H1 (cell line): Measurements from ENCODE around the gene GARIN3. TPM values are rescaled to one million over a fixed set of nuclear protein-coding genes. Genes with fewer than 3 reads are reported as not detected.

ENCODE experiments used
- CTCF ChIA-PET: fragments of 300-600 bp; sonication (Branson Sonifier 250); formaldehyde crosslinking; loops from one replicate; lab custom pipeline; 2021; ENCODE audit not compliant: partially characterized antibody; lab: Charles Lee
- POLR2A ChIA-PET: fragments of 300-600 bp; sonication (Branson Sonifier 250); formaldehyde crosslinking; loops from one replicate; lab custom pipeline; 2021; ENCODE audit warnings: inconsistent platforms; ENCODE audit not compliant: partially characterized antibody; lab: Charles Lee
- DNase-seq, 2 experiments: peaks; one replicate each; pipeline versions ENCODE4 v3.0.0 to v3.0.0-alpha.2; 2010 to 2022; ENCODE audit warnings: low spot score in 2 of 2, low read depth in 1 of 2, mixed read lengths in 1 of 2
- FAIRE-seq: peaks from 2 replicates; lab custom pipeline; 2011; peaks lifted over from hg19 to GRCh38; lab: Jason Lieb, UNC
- H2AFZ ChIP-seq: 2 replicates; pipeline ENCODE4 v1.8.1; 2012; ENCODE audit warnings: low read length, inconsistent platforms
- H2AK5ac ChIP-seq: 2 replicates; pipeline ENCODE4 v1.6.1; 2013; ENCODE audit warnings: low read depth, low read length
- H2BK120ac ChIP-seq: replicated peaks from 2 replicates; pipeline ENCODE3; 2013; ENCODE audit warnings: low read depth, low read length, inconsistent platforms
- H2BK12ac ChIP-seq: 2 replicates; pipeline ENCODE4 v1.6.1; 2013; ENCODE audit warnings: low read depth, low read length
- H2BK15ac ChIP-seq: 2 replicates; pipeline ENCODE4 v1.6.1; 2013; ENCODE audit warnings: low read length
- H2BK20ac ChIP-seq: 2 replicates; pipeline ENCODE4 v1.6.1; 2013; ENCODE audit warnings: low read length
- H2BK5ac ChIP-seq: 2 replicates; pipeline ENCODE4 v1.6.1; 2013; ENCODE audit warnings: low read depth, low read length
- H3K14ac ChIP-seq: 2 replicates; pipeline ENCODE4 v1.6.1; 2013; ENCODE audit warnings: inconsistent platforms; ENCODE audit not compliant: insufficient read length
- H3K18ac ChIP-seq: 2 replicates; pipeline ENCODE4 v1.6.1; 2013; ENCODE audit warnings: low read length; ENCODE audit errors: extremely low read depth
- H3K23ac ChIP-seq: 2 replicates; pipeline ENCODE4 v1.6.1; 2013; ENCODE audit warnings: inconsistent platforms; ENCODE audit not compliant: insufficient read length
- H3K23me2 ChIP-seq: 2 replicates; pipeline ENCODE4 v1.6.1; 2013; ENCODE audit warnings: low read depth, low read length
- H3K27ac ChIP-seq: 2 replicates; pipeline ENCODE4 v1.6.1; 2011; ENCODE audit warnings: low read depth, low read length, inconsistent platforms
- H3K27me3 ChIP-seq, 4 experiments: replicated peaks in 1 of 4; 1 replicate in 1 of 4; 2 replicates in 3 of 4; pipeline versions ENCODE4 v1.6.1 to v1.8.1; 2011 to 2013; ENCODE audit warnings: low read length in 3 of 4, mild to moderate bottlenecking in 3 of 4, inconsistent platforms in 2 of 4, mixed read lengths in 2 of 4, moderate library complexity in 1 of 4; ENCODE audit not compliant: control insufficient read depth in 3 of 4, insufficient read depth in 3 of 4; ENCODE audit errors: extremely low read depth in 1 of 4
- H3K36me3 ChIP-seq, 4 experiments: 2 replicates each; pipeline versions ENCODE4 v1.6.1 to v1.8.1; 2011 to 2013; ENCODE audit warnings: mild to moderate bottlenecking in 4 of 4, low read length in 3 of 4, moderate library complexity in 2 of 4, control low read depth in 1 of 4, inconsistent platforms in 1 of 4; ENCODE audit not compliant: insufficient read depth in 4 of 4, control insufficient read depth in 2 of 4
- H3K4ac ChIP-seq: replicated peaks from 2 replicates; pipeline ENCODE3; 2013; ENCODE audit warnings: low read length, low read depth, mixed read lengths, inconsistent platforms; ENCODE audit not compliant: insufficient read length
- H3K4me1 ChIP-seq, 4 experiments: replicated peaks in 1 of 4; 1 replicate in 1 of 4; 2 replicates in 3 of 4; pipeline versions ENCODE4 v1.6.1 to v1.8.1; 2011 to 2013; ENCODE audit warnings: low read length in 3 of 4, inconsistent platforms in 2 of 4, mixed read lengths in 1 of 4; ENCODE audit not compliant: insufficient read depth in 4 of 4, control insufficient read depth in 3 of 4
- H3K4me2 ChIP-seq, 2 experiments: 2 replicates each; pipeline versions ENCODE4 v1.6.1 to v1.8.1; 2011 to 2013; ENCODE audit warnings: low read depth in 2 of 2, low read length in 2 of 2, control low read depth in 1 of 2, inconsistent platforms in 1 of 2, mild to moderate bottlenecking in 1 of 2; ENCODE audit not compliant: insufficient read depth in 1 of 2
- H3K4me3 ChIP-seq, 4 experiments: fragments of 200-600, 300-600 bp in 1 of 4; sonication (generic), shearing (Covaris generic), sonication (Bioruptor Twin) in 1 of 4; 2 replicates each; pipeline versions ENCODE4 v1.5.1 to v1.8.1; 2011 to 2016; ENCODE audit warnings: low read length in 4 of 4, low read depth in 3 of 4, control low read depth in 2 of 4, inconsistent platforms in 2 of 4, mild to moderate bottlenecking in 2 of 4, mixed read lengths in 1 of 4, moderate library complexity in 1 of 4; ENCODE audit not compliant: insufficient read depth in 2 of 4; ENCODE audit errors: extremely low read depth in 1 of 4
- H3K56ac ChIP-seq: replicated peaks from 2 replicates; pipeline ENCODE3; 2013; ENCODE audit warnings: low read depth, mild to moderate bottlenecking, mixed read lengths, low read length, inconsistent platforms; ENCODE audit not compliant: insufficient read length
- H3K79me1 ChIP-seq: 2 replicates; pipeline ENCODE4 v1.6.1; 2013; ENCODE audit warnings: low read depth, low read length, control low read depth
- H3K79me2 ChIP-seq, 2 experiments: 2 replicates each; pipeline versions ENCODE4 v1.6.1 to v1.8.1; 2012 to 2013; ENCODE audit warnings: low read length in 2 of 2, mild to moderate bottlenecking in 2 of 2, inconsistent platforms in 1 of 2; ENCODE audit not compliant: insufficient read depth in 2 of 2, control insufficient read depth in 1 of 2
- H3K9ac ChIP-seq, 4 experiments: replicated peaks in 1 of 4; 1 replicate in 1 of 4; 2 replicates in 3 of 4; pipeline versions ENCODE4 v1.6.1 to v1.8.1; 2011 to 2013; ENCODE audit warnings: low read depth in 3 of 4, low read length in 3 of 4, control low read depth in 2 of 4, mild to moderate bottlenecking in 2 of 4, moderate library complexity in 2 of 4, inconsistent platforms in 1 of 4; ENCODE audit errors: extremely low read depth in 1 of 4
- H3K9me3 ChIP-seq, 2 experiments: 2 replicates each; pipeline versions ENCODE4 v1.6.1 to v1.8.1; 2012 to 2013; ENCODE audit warnings: mild to moderate bottlenecking in 2 of 2, moderate library complexity in 2 of 2, control low read depth in 1 of 2, inconsistent platforms in 1 of 2, low read depth in 1 of 2, low read length in 1 of 2, mixed read lengths in 1 of 2; ENCODE audit not compliant: insufficient read depth in 2 of 2
- H4K20me1 ChIP-seq, 2 experiments: replicated peaks in 1 of 2; 2 replicates each; pipeline versions ENCODE3 to v1.8.1; 2011 to 2013; ENCODE audit warnings: inconsistent platforms in 2 of 2, low read length in 2 of 2, mild to moderate bottlenecking in 1 of 2; ENCODE audit not compliant: insufficient read depth in 2 of 2, control insufficient read depth in 1 of 2
- H4K5ac ChIP-seq: 2 replicates; pipeline ENCODE4 v1.6.1; 2013; ENCODE audit warnings: low read length, low read depth, mixed read lengths, inconsistent platforms; ENCODE audit not compliant: insufficient read length
- H4K8ac ChIP-seq: 2 replicates; pipeline ENCODE4 v1.8.0; 2013; ENCODE audit warnings: mild to moderate bottlenecking, moderate library complexity, low read length, inconsistent platforms; ENCODE audit not compliant: insufficient read depth; ENCODE audit errors: extremely low read depth
- H4K91ac ChIP-seq: replicated peaks from 2 replicates; pipeline ENCODE3; 2013; ENCODE audit warnings: low read length, mixed read lengths, inconsistent platforms; ENCODE audit not compliant: insufficient read length
- BRCA1 ChIP-seq: IDR thresholded peaks from 2 replicates; pipeline ENCODE4 v1.6.1; 2012; ENCODE audit warnings: low read depth, low read length, improper control_type of control experiment
- SP1 ChIP-seq: IDR thresholded peaks from 2 replicates; pipeline ENCODE4 v1.6.1; 2011; ENCODE audit warnings: low read depth, low read length
- TAF7 ChIP-seq: optimal IDR thresholded peaks from 2 replicates; pipeline ENCODE3; 2011; ENCODE audit warnings: low read depth, mild to moderate bottlenecking, inconsistent platforms, low read length, moderate library complexity, borderline replicate concordance
- WGBS, 2 experiments: shearing (Covaris generic) in 1 of 2; methylation state at CpG; one replicate each; pipeline versions ENCODE4 v1.1.6 to v1.1.7; 2013 to 2015; ENCODE audit warnings: low lambda C conversion rate in 2 of 2, mixed read lengths in 2 of 2, inconsistent platforms in 1 of 2, low coverage in 1 of 2, missing lambda C conversion rate in 1 of 2; ENCODE audit not compliant: insufficient replicate concordance in 2 of 2, insufficient coverage in 1 of 2, insufficient read length in 1 of 2; ENCODE audit errors: extremely low coverage in 1 of 2, missing lambda C conversion rate in 1 of 2; 5-methylcytosine and 5-hydroxymethylcytosine counted together
- polyA plus RNA-seq, 7 experiments: library from polyadenylated mRNA; depleted of rRNA in 3 of 7; stranded (reverse) in 5 of 7; unstranded in 2 of 7; fragments of >200 nt in 5 of 7; fragments of 200-250 nt in 2 of 7; gene quantifications; 1 replicate in 5 of 7; 2 replicates in 1 of 7; 4 replicates in 1 of 7; pipeline versions ENCODE4 v1.2.1 to v1.2.3, GENCODE V29; 2011 to 2013; ENCODE audit warnings: missing spikeins in 2 of 7, mixed read lengths in 2 of 7
- total RNA-seq: library from RNA; stranded (reverse); fragmentation: NEBNext Ultra II Directional; extraction: Animal tissue kit (Norgen Biotek cat#: 25700); gene quantifications from 2 replicates; pipeline ENCODE4 v1.2.1, GENCODE V29; 2021

Gene GARIN3
- total and polyA plus RNA-seq, 2 of the 8 experiments (the other 6 are each of a cell fraction or from before 2014, with no cell fraction given) = not detected

- Histone ChIP-seq H4K5ac (no peak overlapping the region), H3K27me3 (peaks cover 1 to 26% (median 11%) of the 10 kb centered on the region in 4 experiments), H3K79me2 (no peaks in the 10 kb centered on the region), H3K9me3 (no peaks in the 10 kb centered on the region), H2BK15ac (no peak overlapping the region), H3K23ac (no peak overlapping the region), H3K18ac (no peak overlapping the region), H3K4ac (no peak overlapping the region), H2AFZ (no peak overlapping the region), H2BK12ac (no peak overlapping the region), H4K8ac (no peak overlapping the region), H3K9ac (no peak overlapping the region), H2BK120ac (no peak overlapping the region), H4K20me1 (peaks cover 0 to 2% of the 10 kb centered on the region in 2 experiments), H2AK5ac (no peak overlapping the region), H2BK5ac (no peak overlapping the region), H4K91ac (no peak overlapping the region), H3K14ac (no peak overlapping the region), H3K23me2 (no peaks in the 10 kb centered on the region), H3K4me2 (no peak overlapping the region), H3K56ac (no peak overlapping the region), H3K4me1 (no peaks in the 10 kb centered on the region), H3K79me1 (no peaks in the 10 kb centered on the region), H3K36me3 (no peaks in the 10 kb centered on the region), H3K4me3 (no peak overlapping the region), H2BK20ac (no peak overlapping the region), H3K27ac (no peak overlapping the region)
- POLR2A ChIA-PET = no interaction called here
- 96% methylated on average over 8 of the region's 8 CpGs; no CpG with 5 or more reads in 1 of the 2 experiments for WGBS, 2 experiments
- DNase-seq = no peak
- no peak for FAIRE-seq
- no peak for TF ChIP-seq TAF7
- TF ChIP-seq BRCA1 = no peak
- no peak for TF ChIP-seq SP1
- CTCF ChIA-PET = interaction anchor here (1.6 kb wide), 1 partner anchor 120 kb away, joined by 3 read pairs; no protein-coding TSS in a partner anchor
Observed at GRCh38 chr5:157184117-157184670, 18.1 kb upstream of the GARIN3 start.
